ENCODE measurements around the gene HLCS.
A peak's percentile ranks its signal among the peaks of the same experiment; 100 is the strongest.
"Not testable (repeated sequence)": the region's sequence is repeated elsewhere in the genome, so short reads cannot be mapped to it uniquely, and the experiment has no call there.

HLCS gene

GRCh38 chr21:36828891-36829515 lies 137.5 kb downstream of the HLCS start:
- no peak for DNase-seq (ENCODE audit: low read depth, low spot score)
- no peaks in the 10 kb centered on the region for H3K4me1 ChIP-seq (ENCODE audit: control insufficient read depth, insufficient read depth, low read length)

GRCh38 chr21:36828208-36828607 lies 138.3 kb downstream of the HLCS start:
- no peak overlapping the region for H3K27ac ChIP-seq (ENCODE audit: low read length)
- H3K4me1 ChIP-seq (ENCODE audit: control insufficient read depth, insufficient read depth, low read length): no peaks in the 10 kb centered on the region
- no CpG with 5 or more reads among the region's 3 CpGs for WGBS (ENCODE audit: insufficient coverage, insufficient read length)
- no peaks in the 10 kb centered on the region for H3K9me3 ChIP-seq (ENCODE audit: control insufficient read depth, insufficient read depth, low read length)
- H3K27me3 ChIP-seq (ENCODE audit: control insufficient read depth, insufficient read depth, low read length): no peaks in the 10 kb centered on the region
- DNase-seq (ENCODE audit: low read depth, low spot score): no peak
- H3K4me3 ChIP-seq (ENCODE audit: low read length): no peak overlapping the region
- no peaks in the 10 kb centered on the region for H3K36me3 ChIP-seq (ENCODE audit: control insufficient read depth, insufficient read depth, low read length)

More at GRCh38 chr21:36828891-36829515, 137.5 kb downstream of the HLCS start:
- Histone ChIP-seq H3K4me3 (ENCODE audit: low read length) (no peak overlapping the region), H3K27ac (ENCODE audit: low read length) (no peak overlapping the region), H3K36me3 (ENCODE audit: control insufficient read depth, insufficient read depth, low read length) (no peaks in the 10 kb centered on the region), H3K27me3 (ENCODE audit: control insufficient read depth, insufficient read depth, low read length) (no peaks in the 10 kb centered on the region), H3K9me3 (ENCODE audit: control insufficient read depth, insufficient read depth, low read length) (no peaks in the 10 kb centered on the region)
- no CpG with 5 or more reads among the region's 4 CpGs for WGBS (ENCODE audit: insufficient coverage, insufficient read length)

GRCh38 chr21:36825658-36826057 lies 140.8 kb downstream of the HLCS start:
- H3K27me3 ChIP-seq (ENCODE audit: control insufficient read depth, insufficient read depth, low read length): no peaks in the 10 kb centered on the region
- WGBS (ENCODE audit: insufficient coverage, insufficient read length): no CpG with 5 or more reads among the region's 5 CpGs

GRCh38 chr21:36821032-36821299 lies 145.5 kb downstream of the HLCS start:
- Histone ChIP-seq H3K36me3 (ENCODE audit: control insufficient read depth, insufficient read depth, low read length) (no peaks in the 10 kb centered on the region; the same call in 1 of the 2 replicates), H3K27ac (ENCODE audit: low read length) (no peak overlapping the region), H3K9me3 (ENCODE audit: control insufficient read depth, insufficient read depth, low read length) (no peaks in the 10 kb centered on the region), H3K27me3 (ENCODE audit: control insufficient read depth, insufficient read depth, low read length) (no peaks in the 10 kb centered on the region), H3K4me1 (ENCODE audit: control insufficient read depth, insufficient read depth, low read length) (peaks cover 6% of the 10 kb centered on the region), H3K4me3 (ENCODE audit: low read length) (no peak overlapping the region)
- DNase-seq (ENCODE audit: low read depth, low spot score): no peak
- WGBS (ENCODE audit: insufficient coverage, insufficient read length): no CpG with 5 or more reads among the region's 7 CpGs

More at GRCh38 chr21:36825658-36826057, 140.8 kb downstream of the HLCS start:
- Histone ChIP-seq H3K4me3 (ENCODE audit: low read length) (no peak overlapping the region), H3K9me3 (ENCODE audit: control insufficient read depth, insufficient read depth, low read length) (no peaks in the 10 kb centered on the region), H3K36me3 (ENCODE audit: control insufficient read depth, insufficient read depth, low read length) (no peaks in the 10 kb centered on the region), H3K4me1 (ENCODE audit: control insufficient read depth, insufficient read depth, low read length) (no peaks in the 10 kb centered on the region), H3K27ac (ENCODE audit: low read length) (no peak overlapping the region)
- DNase-seq (ENCODE audit: low read depth, low spot score): no peak

GRCh38 chr21:36820176-36821031 lies 146.1 kb downstream of the HLCS start:
- Histone ChIP-seq H3K27ac (ENCODE audit: low read length) (no peak overlapping the region), H3K4me1 (ENCODE audit: control insufficient read depth, insufficient read depth, low read length) (peaks cover 6% of the 10 kb centered on the region), H3K4me3 (ENCODE audit: low read length) (no peak overlapping the region), H3K36me3 (ENCODE audit: control insufficient read depth, insufficient read depth, low read length) (no peaks in the 10 kb centered on the region; the same call in 1 of the 2 replicates), H3K27me3 (ENCODE audit: control insufficient read depth, insufficient read depth, low read length) (no peaks in the 10 kb centered on the region), H3K9me3 (ENCODE audit: control insufficient read depth, insufficient read depth, low read length) (no peaks in the 10 kb centered on the region)
- no CpG with 5 or more reads among the region's 27 CpGs for WGBS (ENCODE audit: insufficient coverage, insufficient read length)
- DNase-seq (ENCODE audit: low read depth, low spot score): peak; percentile 50

GRCh38 chr21:36817732-36818450 lies 148.6 kb downstream of the HLCS start:
- no CpG with 5 or more reads among the region's 13 CpGs for WGBS (ENCODE audit: insufficient coverage, insufficient read length)

GRCh38 chr21:36816561-36817130 lies 149.8 kb downstream of the HLCS start:
- Histone ChIP-seq H3K9me3 (ENCODE audit: control insufficient read depth, insufficient read depth, low read length) (no peaks in the 10 kb centered on the region), H3K27me3 (ENCODE audit: control insufficient read depth, insufficient read depth, low read length) (no peaks in the 10 kb centered on the region), H3K27ac (ENCODE audit: low read length) (no peak overlapping the region), H3K4me3 (ENCODE audit: low read length) (no peak overlapping the region), H3K36me3 (ENCODE audit: control insufficient read depth, insufficient read depth, low read length) (no peaks in the 10 kb centered on the region; the same call in 1 of the 2 replicates), H3K4me1 (ENCODE audit: control insufficient read depth, insufficient read depth, low read length) (peaks cover 6% of the 10 kb centered on the region)
- DNase-seq (ENCODE audit: low read depth, low spot score): no peak
- WGBS (ENCODE audit: insufficient coverage, insufficient read length): no CpG with 5 or more reads among the region's 9 CpGs

More at GRCh38 chr21:36817732-36818450, 148.6 kb downstream of the HLCS start:
- no peaks in the 10 kb centered on the region for H3K9me3 ChIP-seq (ENCODE audit: control insufficient read depth, insufficient read depth, low read length)
- no peak overlapping the region for H3K27ac ChIP-seq (ENCODE audit: low read length)
- H3K36me3 ChIP-seq (ENCODE audit: control insufficient read depth, insufficient read depth, low read length): no peaks in the 10 kb centered on the region; the same call in 1 of the 2 replicates
- DNase-seq (ENCODE audit: low read depth, low spot score): no peak
- H3K4me1 ChIP-seq (ENCODE audit: control insufficient read depth, insufficient read depth, low read length): peaks cover 6% of the 10 kb centered on the region
- H3K4me3 ChIP-seq (ENCODE audit: low read length): no peak overlapping the region
- no peaks in the 10 kb centered on the region for H3K27me3 ChIP-seq (ENCODE audit: control insufficient read depth, insufficient read depth, low read length)

GRCh38 chr21:36816026-36816425 lies 150.4 kb downstream of the HLCS start:
- H3K4me3 ChIP-seq (ENCODE audit: low read length); H3K36me3 ChIP-seq (ENCODE audit: control insufficient read depth, insufficient read depth, low read length); DNase-seq (ENCODE audit: low read depth, low spot score); H3K27ac ChIP-seq (ENCODE audit: low read length); H3K27me3 ChIP-seq (ENCODE audit: control insufficient read depth, insufficient read depth, low read length); H3K9me3 ChIP-seq (ENCODE audit: control insufficient read depth, insufficient read depth, low read length); H3K4me1 ChIP-seq (ENCODE audit: control insufficient read depth, insufficient read depth, low read length): not testable (repeated sequence)

GRCh38 chr21:36815284-36815683 lies 151.2 kb downstream of the HLCS start:
- no peaks in the 10 kb centered on the region for H3K27me3 ChIP-seq (ENCODE audit: control insufficient read depth, insufficient read depth, low read length)
- H3K4me3 ChIP-seq (ENCODE audit: low read length): no peak overlapping the region
- no peak overlapping the region for H3K27ac ChIP-seq (ENCODE audit: low read length)
- no peaks in the 10 kb centered on the region; the same call in 1 of the 2 replicates for H3K36me3 ChIP-seq (ENCODE audit: control insufficient read depth, insufficient read depth, low read length)
- WGBS (ENCODE audit: insufficient coverage, insufficient read length): no CpG with 5 or more reads among the region's 4 CpGs
- peaks cover 3% of the 10 kb centered on the region for H3K4me1 ChIP-seq (ENCODE audit: control insufficient read depth, insufficient read depth, low read length)
- no peaks in the 10 kb centered on the region for H3K9me3 ChIP-seq (ENCODE audit: control insufficient read depth, insufficient read depth, low read length)
- no peak for DNase-seq (ENCODE audit: low read depth, low spot score)

GRCh38 chr21:36813052-36813451 lies 153.4 kb downstream of the HLCS start:
- Histone ChIP-seq H3K9me3 (ENCODE audit: control insufficient read depth, insufficient read depth, low read length) (no peaks in the 10 kb centered on the region), H3K27me3 (ENCODE audit: control insufficient read depth, insufficient read depth, low read length) (no peaks in the 10 kb centered on the region), H3K27ac (ENCODE audit: low read length) (no peak overlapping the region), H3K4me3 (ENCODE audit: low read length) (no peak overlapping the region), H3K4me1 (ENCODE audit: control insufficient read depth, insufficient read depth, low read length) (no peaks in the 10 kb centered on the region), H3K36me3 (ENCODE audit: control insufficient read depth, insufficient read depth, low read length) (no peaks in the 10 kb centered on the region)
- no peak for DNase-seq (ENCODE audit: low read depth, low spot score)
- no CpG with 5 or more reads among the region's 3 CpGs for WGBS (ENCODE audit: insufficient coverage, insufficient read length)

Data from iPS DF 6.9 (cell line).